Esophagus squamous epithelium (tissue), 5 donors: ENCODE results near the gene NELL1. TPM values are rescaled to one million over a fixed set of nuclear protein-coding genes. Genes with fewer than 3 reads are reported as not detected.

Experiments used
- DNase-seq: peaks from one replicate; lab custom pipeline; 2025; lab: John Stamatoyannopoulos, UW
- H3K27ac ChIP-seq, 4 donors: fragments of 200-600 bp; sonication (generic); one replicate each; pipeline ENCODE4 v1.5.1; 2016 to 2019; ENCODE audit warnings: mild to moderate bottlenecking in 1 of 4
- H3K27me3 ChIP-seq, 4 donors: fragments of 200-600 bp; sonication (generic); 1 replicate in 3 of 4; 2 replicates in 1 of 4; pipeline versions ENCODE4 v1.5.1 to v1.6.0; 2017 to 2021; ENCODE audit warnings: antibody characterized with exemption in 1 of 4
- H3K36me3 ChIP-seq, 3 donors: fragments of 200-600 bp; sonication (generic); one replicate each; pipeline ENCODE4 v1.5.1; 2016 to 2019
- H3K4me1 ChIP-seq, 3 donors: fragments of 200-600 bp; sonication (generic); one replicate each; pipeline ENCODE4 v1.5.1; 2017 to 2019
- H3K4me3 ChIP-seq, 4 donors: fragments of 200-600 bp; sonication (generic); 1 replicate in 3 of 4; 2 replicates in 1 of 4; pipeline ENCODE4 v1.5.1; 2016 to 2019; ENCODE audit warnings: mild to moderate bottlenecking in 2 of 4, moderate library complexity in 1 of 4
- H3K9me3 ChIP-seq, 3 donors: fragments of 200-600 bp; sonication (generic); one replicate each; pipeline ENCODE4 v1.5.1; 2016 to 2019
- CTCF ChIP-seq, 6 experiments: fragments of 450-650 bp in 4 of 6; fragments of 200-600 bp in 2 of 6; sonication (generic) in 2 of 6; IDR thresholded peaks; one replicate each; pipeline ENCODE4 v1.5.1; 2016 to 2019; ENCODE audit warnings: antibody characterized with exemption in 6 of 6, mild to moderate bottlenecking in 4 of 6, moderate library complexity in 4 of 6
- POLR2A ChIP-seq, 4 donors: fragments of 450-650 bp; IDR thresholded peaks; one replicate each; pipeline ENCODE4 v1.6.1; 2017; ENCODE audit warnings: antibody characterized with exemption in 4 of 4, mild to moderate bottlenecking in 4 of 4, moderate library complexity in 3 of 4
- WGBS, 2 donors: methylation state at CpG; one replicate each; pipeline ENCODE4 v1.1.5; 2018; 5-methylcytosine and 5-hydroxymethylcytosine counted together
- intact Hi-C: fragments of 100-400 bp; cut with DNase I; formaldehyde crosslinking; loops from one replicate; pipeline ENCODE4 v1.15.0; 2022
- total RNA-seq, 4 donors: library from RNA; depleted of rRNA; stranded (reverse); fragments of >200 nt; gene quantifications; one replicate each; pipeline ENCODE4 v1.1.0, GENCODE V29; 2016
- donor health status: DM: yes; HTN: yes; CAD: no.

Gene NELL1
- total RNA-seq, 4 donors from 2014 or later, result 1.5 TPM; not detected in 3

- DNase-seq, result no peak
- H3K4me3 ChIP-seq, result no peak overlapping the region
- intact Hi-C loops, result no loop called here
- H3K27me3 ChIP-seq, result no peaks in the 10 kb centered on the region
- no peaks in the 10 kb centered on the region for H3K4me1 ChIP-seq
- TF ChIP-seq POLR2A (IDR thresholded peaks at IDR 0.05) (no peak), CTCF (IDR thresholded peaks at IDR 0.05) (no peak)
- H3K27ac ChIP-seq, result no peak overlapping the region
- WGBS, 2 donors, result 43 to 71% methylated on average over 1 to 2 of the region's 2 CpGs
- H3K9me3 ChIP-seq, result no peaks in the 10 kb centered on the region
- no peaks in the 10 kb centered on the region for H3K36me3 ChIP-seq
Measured at GRCh38 chr11:21414953-21415352, 745.6 kb downstream of the NELL1 start.

GRCh38 chr11:21415606-21416005 lies 746.2 kb downstream of the NELL1 start:
- Histone ChIP-seq H3K9me3 (no peaks in the 10 kb centered on the region), H3K36me3 (no peaks in the 10 kb centered on the region), H3K4me1 (no peaks in the 10 kb centered on the region), H3K27me3 (no peaks in the 10 kb centered on the region), H3K4me3 (no peak overlapping the region), H3K27ac (no peak overlapping the region)
- WGBS, 2 donors, result 53 to 64% methylated on average over 2 of the region's 2 CpGs
- TF ChIP-seq CTCF (IDR thresholded peaks at IDR 0.05), result no peak
- TF ChIP-seq POLR2A (IDR thresholded peaks at IDR 0.05), result no peak
- intact Hi-C loops, result no loop called here
- DNase-seq, result no peak

DNA sequence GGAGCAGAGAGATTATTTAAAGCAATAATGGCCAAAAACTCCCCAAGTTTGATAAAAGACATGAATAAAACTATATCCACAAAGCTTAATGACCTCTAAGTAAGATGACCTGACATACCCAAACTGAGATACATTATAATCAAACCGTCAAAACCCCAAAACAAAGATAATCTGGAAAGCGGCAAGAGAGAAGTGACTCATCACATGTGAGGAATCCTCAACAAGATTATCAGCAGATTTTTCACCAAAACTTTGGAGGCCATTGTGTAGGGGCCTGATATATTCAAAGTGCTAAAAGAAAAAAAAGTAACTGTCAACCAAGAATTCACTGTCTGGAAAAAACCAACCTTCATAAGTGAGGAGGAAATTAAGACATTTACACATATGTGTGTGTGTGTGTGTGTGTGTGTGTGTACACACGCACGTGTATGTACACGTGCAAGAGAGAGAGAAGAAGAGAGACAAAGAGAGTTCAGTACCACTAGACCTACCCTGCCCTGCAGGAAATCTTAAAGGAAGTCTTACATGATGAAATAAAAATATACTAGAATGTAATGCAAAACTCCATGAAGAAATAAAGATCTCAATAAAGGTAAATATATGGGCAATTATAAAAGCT lies 752.4 kb downstream of the NELL1 start:
- no peak for TF ChIP-seq POLR2A (IDR thresholded peaks at IDR 0.05)
- no peak for TF ChIP-seq CTCF (IDR thresholded peaks at IDR 0.05)
- WGBS, 2 donors, result 76 to 90% methylated on average over 5 of the region's 5 CpGs
- intact Hi-C loops, result no loop called here
- no peak overlapping the region for H3K4me3 ChIP-seq
- no peaks in the 10 kb centered on the region for H3K4me1 ChIP-seq
- DNase-seq, result no peak
- no peaks in the 10 kb centered on the region for H3K27me3 ChIP-seq
- no peaks in the 10 kb centered on the region for H3K36me3 ChIP-seq
- no peaks in the 10 kb centered on the region for H3K9me3 ChIP-seq
- H3K27ac ChIP-seq, result no peak overlapping the region

DNA sequence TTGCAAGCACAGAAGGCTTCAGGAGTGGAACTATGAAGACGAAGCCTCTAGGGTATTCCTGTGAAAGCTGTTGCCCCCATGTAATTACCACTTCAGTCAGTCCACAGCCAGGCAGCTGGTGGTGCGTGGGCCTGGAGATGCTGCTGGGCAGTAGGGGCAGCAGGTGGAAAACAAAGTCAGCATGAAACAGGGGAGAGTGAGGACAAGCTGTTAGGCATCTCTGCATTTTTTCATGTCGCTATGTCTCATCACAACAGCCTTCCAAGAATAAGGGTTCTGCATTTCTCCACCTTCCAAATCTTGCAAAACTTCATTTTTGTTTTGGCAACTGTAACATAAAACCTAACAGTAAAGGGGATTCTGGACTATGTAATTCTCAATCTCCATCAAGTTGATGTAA lies 757.5 kb downstream of the NELL1 start:
- no peaks in the 10 kb centered on the region for H3K4me1 ChIP-seq
- H3K9me3 ChIP-seq, result no peaks in the 10 kb centered on the region
- DNase-seq, result no peak
- no peaks in the 10 kb centered on the region for H3K27me3 ChIP-seq
- TF ChIP-seq POLR2A (IDR thresholded peaks at IDR 0.05), result no peak
- TF ChIP-seq CTCF (IDR thresholded peaks at IDR 0.05), result no peak
- no peak overlapping the region for H3K27ac ChIP-seq
- intact Hi-C loops, result no loop called here
- WGBS, 2 donors, result 76 to 82% methylated on average over 3 of the region's 3 CpGs
- no peak overlapping the region for H3K4me3 ChIP-seq
- no peaks in the 10 kb centered on the region for H3K36me3 ChIP-seq

DNA sequence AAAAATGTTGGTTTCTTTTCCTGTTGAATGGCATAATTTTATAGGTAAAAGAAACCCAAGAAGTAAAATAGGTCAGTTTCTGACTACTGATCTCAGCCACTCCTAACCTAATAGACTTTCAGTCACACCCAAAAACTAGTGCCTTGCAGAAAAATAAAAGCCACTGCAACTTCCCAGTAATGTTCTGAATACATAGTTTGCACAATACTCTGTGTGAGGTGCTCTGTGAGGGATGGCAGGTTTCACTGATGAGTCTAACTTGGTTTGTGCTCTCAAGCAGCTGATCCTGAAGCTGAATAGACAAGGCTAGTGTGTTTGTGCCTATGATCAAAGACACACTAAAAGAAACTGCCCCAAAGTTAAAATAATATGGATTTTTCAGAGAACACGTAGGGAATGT lies 758.3 kb downstream of the NELL1 start:
- no peak overlapping the region for H3K27ac ChIP-seq
- H3K4me3 ChIP-seq, result no peak overlapping the region
- intact Hi-C loops, result no loop called here
- H3K36me3 ChIP-seq, result no peaks in the 10 kb centered on the region
- DNase-seq, result no peak
- H3K27me3 ChIP-seq, result no peaks in the 10 kb centered on the region
- no peaks in the 10 kb centered on the region for H3K4me1 ChIP-seq
- TF ChIP-seq POLR2A (IDR thresholded peaks at IDR 0.05) (no peak), CTCF (IDR thresholded peaks at IDR 0.05) (no peak)
- WGBS, 2 donors, result 38 to 71% methylated on average over 1 of the region's 1 CpG
- no peaks in the 10 kb centered on the region for H3K9me3 ChIP-seq
